HG03432 (cell line): ENCODE measurements around the gene ARFRP1.
"Not testable (repeated sequence)": the region's sequence is repeated elsewhere in the genome, so short reads cannot be mapped to it uniquely, and the experiment has no call there.

ENCODE experiments used
- ATAC-seq: cut with Tn5 transposase; IDR thresholded peaks from one replicate; pipeline ENCODE4 v1.9.1; 2021; ENCODE audit warnings: mild to moderate bottlenecking, moderate library complexity; ENCODE audit not compliant: unreplicated experiment

The ARFRP1 gene

DNA sequence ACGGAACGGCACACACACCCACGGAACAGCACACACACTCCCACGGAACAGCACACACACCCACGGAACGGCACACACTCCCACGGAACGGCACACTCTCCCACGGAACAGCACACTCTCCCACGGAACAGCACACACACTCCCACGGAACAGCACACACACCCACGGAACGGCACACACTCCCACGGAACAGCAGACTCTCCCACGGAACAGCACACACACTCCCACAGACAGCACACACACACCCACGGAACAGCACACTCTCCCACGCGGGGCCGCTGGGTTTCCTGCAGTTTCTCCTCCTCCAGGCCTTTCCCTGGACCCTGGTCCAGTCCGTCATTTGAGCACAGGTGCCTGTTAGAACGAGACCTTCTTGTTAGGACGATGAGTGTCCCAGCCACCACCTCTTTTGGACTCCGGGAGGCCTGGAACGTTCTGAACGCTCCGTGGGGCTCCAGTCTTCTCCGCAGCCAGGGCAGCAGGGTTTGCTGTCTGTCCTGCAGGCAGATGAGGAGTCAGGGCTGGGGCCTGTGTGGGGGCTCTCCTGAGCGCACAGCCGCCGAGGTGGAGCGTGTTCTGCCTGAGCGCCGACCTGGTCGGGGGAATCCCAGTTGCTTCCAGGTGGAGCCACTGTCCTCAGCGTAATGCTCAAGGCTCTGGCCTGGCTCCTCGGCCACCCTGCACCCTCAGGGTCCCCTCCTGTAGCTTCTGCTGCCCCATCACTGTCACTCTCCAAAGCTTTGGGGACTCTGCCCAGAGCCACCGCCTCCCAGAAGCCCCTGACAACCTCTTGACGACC is 28.9 kb downstream of the ARFRP1 start:
- no peak for ATAC-seq

DNA sequence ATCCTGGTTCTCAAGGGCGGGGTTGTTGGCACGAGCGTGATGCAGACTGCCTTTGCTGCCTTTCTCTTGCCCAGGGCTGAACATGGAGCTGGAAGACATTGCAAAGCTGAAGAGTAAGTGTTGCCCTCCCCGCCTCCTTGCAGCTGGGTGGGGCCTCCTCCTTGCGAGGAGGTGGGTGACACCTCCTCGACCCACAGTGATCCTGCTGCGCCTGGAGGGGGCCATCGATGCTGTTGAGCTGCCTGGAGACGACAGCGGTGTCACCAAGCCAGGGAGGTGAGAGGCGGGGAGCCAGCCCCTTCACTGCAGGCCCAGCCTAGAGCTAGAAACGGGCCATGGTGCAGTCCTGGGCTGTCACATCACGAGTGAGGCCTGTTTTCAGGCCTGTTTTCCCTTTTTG is 29.7 kb downstream of the ARFRP1 start:
- no peak for ATAC-seq

DNA sequence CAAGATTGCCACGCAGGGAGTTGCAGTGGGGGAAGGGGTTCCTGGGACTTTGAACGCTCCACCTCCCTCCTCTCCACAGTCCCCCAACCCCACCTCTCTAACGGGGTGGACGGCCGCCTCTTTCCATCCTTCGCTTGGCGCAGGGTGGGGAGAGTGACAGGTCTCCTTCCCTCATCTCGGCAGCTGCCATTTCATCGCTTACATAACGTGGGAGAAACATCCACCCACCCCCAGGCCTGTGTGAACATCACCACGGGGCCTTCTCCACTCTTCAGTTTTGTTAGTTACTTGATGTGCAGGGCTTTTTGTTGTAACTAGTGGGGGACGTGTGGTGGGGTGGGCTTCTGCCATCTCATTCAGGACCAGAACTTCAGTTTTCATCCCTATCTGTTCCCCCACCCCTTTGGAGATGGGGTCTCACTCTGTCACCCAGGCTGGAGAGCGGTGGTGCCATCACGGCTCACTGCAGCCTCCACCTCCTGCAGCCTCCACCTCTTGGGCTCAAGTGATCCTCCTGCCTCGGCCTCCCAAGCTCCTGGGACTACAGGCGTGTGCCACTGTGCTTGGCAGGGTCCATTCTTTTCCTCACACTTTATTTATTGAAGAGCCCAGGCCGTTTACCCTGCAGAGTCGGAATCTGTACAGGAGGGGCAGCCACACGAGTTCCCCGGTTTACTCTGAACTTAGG is 32.0 kb downstream of the ARFRP1 start:
- no peak for ATAC-seq

DNA sequence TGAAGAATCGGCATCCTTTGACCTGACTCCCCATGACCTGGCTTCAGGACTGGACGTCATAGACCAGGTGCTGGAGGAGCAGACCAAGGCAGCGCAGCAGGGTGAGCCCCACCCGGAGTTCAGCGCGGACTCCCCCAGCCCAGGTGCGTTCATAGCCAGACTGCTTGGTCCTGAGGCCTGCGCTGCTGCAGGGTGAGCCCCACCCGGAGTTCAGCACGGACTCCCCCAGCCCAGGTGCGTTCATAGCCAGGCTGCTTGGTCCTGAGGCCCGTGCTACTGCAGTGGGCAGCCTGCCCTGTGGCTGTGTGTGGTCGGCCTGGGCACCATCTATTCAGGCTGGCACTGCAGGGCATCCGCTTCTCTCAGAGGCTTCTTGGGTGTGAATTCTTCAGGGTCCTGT is 33.8 kb downstream of the ARFRP1 start:
- ATAC-seq = no peak

DNA sequence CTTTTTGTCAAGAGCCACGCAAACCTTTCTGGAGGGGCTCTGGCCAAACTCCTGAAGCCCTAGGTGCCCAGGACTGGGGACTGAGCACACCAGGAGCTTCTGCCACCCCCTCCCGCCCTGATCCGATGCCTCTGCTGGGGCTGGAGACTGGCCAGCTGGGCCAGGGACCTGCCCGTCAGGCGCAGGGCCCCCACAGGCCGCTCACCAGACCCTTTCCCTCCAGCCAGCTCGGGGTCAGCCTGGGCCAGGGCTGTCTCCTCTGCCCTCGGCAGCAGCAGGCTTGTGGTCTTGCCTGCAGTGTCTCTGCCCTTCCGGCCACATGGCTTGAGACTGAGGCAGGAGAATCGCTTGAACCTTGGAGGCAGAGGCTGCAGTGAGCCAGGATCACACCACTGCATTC is 35.1 kb downstream of the ARFRP1 start:
- ATAC-seq = no peak

DNA sequence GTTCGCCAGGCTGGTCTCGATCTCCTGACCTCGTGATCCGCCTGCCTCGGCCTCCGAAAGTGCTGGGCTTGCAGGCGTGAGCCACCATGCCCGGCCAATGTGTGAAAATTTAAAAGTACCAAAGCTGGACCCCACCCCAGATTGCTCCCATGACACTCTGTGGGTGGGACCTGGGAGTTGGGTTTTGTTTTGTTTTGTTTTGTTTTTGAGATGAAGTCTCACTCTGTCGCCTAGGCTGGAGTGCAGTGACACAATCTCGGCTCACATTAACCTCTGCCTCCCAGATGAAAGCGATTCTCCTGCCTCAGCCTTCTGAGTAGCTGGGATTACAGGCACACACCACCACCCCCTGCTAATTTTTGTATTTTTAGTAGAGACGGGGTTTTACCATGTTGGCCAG is 36.1 kb downstream of the ARFRP1 start:
- not testable (repeated sequence) for ATAC-seq

DNA sequence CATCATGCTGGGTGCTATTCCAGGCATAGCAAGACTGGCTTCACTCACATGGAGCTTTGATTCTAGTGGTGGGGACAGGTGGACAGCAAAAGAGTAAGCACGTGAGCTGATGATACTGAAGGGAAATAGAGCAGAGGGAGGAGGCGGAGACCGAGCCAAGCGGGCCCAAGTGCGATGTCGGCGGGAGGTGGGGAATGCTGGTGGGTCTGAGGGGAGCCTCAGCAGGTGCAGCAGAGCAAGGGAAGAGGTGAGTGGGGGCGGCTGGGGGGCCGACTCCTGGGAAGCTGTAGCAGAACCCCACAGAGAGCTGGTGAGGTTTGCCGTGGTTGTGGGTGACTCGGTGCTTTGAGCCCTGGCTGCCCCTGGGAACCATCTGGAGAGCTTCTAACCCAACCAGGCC is 39.4 kb downstream of the ARFRP1 start:
- ATAC-seq = no peak

DNA sequence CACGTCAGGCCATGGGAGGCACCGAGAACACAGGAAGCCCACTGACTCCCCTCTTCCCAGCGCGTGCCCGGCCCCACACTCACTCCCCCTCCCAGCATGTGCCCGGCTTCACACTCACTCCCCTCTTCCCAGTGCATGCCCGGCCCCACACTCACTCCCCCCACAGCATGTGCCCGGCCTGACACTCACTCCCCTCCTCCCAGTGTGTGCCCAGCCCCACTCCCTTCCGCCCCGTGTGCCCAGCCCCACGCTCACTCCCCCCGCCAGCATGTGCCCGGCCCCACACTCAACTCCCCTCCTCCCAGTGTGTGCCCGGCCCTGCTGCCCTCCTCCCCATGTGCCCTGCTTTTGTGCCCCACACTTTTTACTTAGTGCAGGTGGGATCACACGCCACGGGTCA is 39.9 kb downstream of the ARFRP1 start:
- ATAC-seq = no peak

DNA sequence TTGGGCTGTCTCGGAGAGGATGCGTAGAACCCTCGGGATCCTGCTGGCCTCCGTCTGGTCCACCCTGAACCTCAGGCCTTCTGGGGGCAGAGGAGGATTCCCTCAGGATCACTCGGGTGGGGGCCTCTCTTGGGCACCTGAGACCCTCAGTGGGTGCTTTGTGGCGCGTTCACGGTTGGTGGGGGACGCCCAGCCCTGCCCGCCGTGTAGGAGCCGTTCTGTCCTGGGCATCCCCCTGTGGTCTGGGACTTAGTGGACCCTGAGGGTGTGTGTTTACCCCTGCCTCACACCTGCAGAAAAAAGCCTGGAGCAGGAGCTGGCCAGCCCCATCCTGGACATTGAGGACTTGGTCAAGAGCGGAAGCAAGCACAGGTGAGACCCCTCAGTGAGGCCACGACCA is 42.1 kb downstream of the ARFRP1 start:
- ATAC-seq = no peak

DNA sequence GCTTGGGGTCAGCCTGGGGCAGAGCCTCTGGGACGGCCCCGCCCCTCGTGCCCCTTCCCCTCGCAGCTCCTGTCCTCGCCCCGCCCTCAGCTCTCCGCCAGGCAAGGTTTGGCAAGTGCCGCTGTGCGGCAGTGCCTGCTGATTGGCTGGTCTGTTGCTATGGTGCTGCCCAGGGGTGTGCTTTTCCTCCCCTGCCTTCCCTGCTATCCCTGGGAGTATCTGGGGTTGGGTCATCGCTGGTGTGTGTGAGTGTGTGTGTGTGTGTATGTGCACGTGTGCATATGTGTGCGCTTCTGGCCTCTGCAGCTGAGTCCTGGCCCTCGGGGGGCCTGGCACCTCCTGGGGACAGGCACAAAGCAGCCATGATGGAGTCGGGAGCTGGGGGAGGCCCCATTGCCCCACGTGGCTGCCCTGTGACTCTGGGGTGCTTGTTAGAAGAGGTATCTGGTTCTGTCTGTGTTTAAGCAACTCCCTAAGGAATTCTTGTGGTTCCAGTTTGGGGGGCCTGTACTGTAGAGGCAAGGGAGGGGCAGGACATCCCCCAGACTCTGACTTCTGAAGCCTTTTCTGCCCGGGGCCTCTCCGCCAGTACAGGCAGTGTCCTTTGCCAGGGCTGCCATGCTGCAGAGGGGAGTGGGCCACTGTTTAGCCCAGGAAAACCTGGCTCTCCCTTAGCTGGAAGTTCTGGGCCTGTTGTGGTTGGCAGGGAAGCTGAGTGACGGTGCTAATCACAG is 42.7 kb downstream of the ARFRP1 start:
- ATAC-seq = no peak

DNA sequence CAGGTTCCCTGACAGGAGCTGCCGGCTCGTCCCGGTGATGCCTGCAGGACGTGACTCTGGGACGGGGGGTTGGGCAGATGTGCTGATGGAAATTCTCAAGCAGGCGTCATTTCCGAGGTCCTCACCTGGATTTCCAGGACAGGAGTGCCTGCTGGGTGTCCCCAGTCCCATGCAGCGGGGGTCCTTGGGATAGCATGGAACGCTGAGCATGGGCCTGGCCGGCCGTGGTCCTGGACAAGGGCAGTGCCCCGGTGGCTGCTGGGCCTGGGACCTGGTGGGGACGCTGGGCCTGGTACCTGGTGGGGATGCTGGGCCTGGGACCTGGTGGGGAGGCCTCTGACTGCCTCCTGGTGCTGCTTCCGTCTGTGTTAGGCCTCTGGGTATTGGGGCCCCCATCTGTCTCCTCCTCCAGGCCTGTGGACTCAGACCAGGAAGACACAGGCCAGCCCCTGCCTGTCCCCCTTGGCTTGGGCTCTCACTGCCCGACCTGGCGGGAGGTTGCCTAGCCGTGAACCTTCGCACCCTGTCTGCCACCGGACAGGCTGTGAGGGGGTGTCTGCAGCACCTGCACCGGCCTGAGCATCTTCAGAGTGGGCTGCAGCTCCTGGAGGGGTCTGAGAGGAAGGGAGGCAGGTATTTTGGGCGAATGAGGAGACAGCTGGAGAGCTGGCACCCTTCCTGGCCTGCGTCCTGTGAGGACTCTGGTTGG is 43.5 kb downstream of the ARFRP1 start:
- ATAC-seq = no peak

DNA sequence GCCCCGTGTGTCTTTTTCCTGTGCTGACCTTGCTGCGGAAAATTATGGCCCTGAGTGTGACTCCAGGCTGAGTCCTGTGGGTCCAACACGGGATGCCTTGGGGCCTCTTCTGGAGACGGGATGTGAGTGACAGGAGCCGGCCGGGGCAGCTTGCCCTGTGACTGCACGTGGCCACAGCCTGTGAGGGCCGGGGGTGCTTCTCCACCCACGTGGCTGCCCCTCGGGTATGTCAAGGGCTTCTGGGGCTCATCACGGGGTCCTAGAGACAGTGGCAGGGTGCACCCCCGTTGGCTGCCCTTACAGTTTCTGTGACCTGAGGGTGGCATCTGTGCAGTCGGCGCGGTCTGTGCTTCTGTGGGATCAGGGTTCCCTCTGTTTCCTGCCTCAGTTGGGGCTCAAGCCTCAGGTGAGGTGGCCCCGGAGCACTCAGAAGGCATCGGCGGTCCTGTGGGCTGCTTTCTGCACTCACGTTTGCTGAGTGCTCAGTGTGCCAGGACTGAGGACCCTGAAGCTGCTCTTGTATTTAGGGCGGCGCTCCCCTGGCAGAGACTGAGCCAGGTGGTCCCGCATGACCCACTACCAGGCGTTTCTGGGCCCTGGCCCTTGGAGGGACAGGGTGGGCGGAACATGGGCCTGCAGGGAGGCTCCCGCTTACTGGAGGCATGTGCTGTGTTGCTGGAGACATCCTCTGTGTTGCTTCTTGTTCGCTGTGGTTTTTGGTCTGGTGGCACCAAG is 44.3 kb downstream of the ARFRP1 start:
- ATAC-seq = no peak

DNA sequence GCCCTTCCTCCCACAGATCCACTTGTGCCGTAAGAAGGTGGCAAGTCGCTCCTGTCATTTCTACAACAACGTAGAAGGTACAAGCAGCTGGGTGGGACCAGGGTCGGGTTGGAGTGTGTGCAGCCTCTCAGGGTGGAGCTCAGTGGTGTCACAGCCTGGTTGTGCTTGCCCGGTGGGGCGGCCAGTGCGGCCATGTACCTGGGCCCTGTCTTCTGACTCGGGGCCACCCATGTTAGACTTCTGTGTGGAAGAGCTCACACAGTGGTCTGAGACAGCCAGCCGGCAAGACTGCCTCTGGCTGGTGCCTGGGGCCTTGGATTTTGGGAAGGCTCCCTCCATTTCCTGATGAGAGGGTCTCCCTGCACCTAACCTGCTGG is 45.0 kb downstream of the ARFRP1 start:
- ATAC-seq = no peak

DNA sequence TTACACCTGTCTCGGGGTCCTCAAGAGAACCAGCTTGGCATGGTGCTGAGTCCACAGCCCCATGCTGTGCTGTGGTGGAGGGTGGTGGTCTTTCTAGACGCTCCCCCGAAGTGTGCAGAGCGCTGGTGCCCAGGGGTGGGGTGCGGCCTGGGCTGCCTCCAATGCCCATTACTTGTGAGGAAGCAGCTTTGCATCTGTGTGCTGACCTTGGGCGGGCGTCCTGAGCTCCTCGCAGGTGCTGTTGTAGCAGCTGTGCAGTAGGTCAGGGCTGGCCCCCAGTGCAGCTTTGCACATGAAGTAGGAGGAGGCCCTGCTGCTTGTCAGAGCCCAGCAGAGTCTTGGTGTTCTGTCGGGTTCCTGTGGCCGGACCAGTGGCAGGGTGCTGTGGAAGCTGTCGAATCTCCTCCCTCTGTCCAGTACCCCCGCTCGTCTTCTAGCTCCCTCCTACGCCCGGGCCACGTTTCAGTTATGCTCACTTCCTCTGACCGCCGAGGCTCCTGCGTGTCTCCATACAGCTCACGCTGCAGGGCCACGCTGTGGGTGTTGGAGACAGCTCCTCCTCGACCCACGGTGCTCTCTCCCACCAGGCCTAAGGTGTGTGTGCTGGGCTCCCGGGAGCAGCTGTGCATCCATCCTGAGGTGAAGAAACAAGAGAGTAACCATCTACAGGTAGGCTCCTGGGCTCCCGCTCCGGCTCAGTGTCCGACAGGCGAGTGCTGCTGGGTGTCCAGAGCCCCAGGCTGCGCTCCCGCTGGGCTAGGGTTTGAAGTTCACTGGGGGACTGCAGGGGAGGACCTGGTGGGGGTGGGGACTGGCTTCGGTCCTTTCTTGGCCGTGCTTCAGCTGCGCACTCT is 45.6 kb downstream of the ARFRP1 start:
- ATAC-seq = no peak

DNA sequence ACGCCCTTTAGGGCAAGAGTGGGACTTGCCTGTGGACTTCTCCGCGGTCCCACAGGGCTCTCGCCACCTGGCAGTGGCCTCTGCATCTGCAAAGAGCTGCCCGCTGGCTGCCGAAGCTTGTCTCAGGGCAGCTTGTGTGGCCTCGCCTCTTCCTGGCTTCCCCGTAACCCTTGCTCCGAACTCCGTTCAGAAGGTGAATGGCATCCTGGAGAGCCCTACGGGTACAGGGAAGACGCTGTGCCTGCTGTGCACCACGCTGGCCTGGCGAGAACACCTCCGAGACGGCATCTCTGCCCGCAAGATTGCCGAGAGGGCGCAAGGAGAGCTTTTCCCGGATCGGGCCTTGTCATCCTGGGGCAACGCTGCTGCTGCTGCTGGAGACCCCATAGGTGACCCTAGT is 46.7 kb downstream of the ARFRP1 start:
- no peak for ATAC-seq

DNA sequence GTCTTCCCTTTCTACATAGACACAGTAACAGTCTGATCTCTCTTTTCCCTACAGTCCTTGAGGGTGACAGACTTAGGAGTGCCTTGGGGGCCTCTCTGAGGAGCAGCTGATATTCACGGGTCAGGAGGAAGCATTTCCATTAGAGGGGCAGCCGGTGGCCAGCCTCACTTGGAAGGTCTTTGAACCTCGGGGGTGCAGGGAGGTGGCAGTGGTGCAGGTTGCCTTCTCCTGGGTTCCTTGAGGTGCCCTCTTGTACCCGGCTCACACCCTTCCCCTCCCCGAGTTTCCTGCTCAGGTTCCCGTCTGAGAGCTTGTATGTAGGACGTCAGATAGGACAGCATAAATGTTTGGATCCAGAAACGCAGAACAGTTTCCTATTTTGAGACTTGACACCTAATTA is 47.2 kb downstream of the ARFRP1 start:
- ATAC-seq = no peak

DNA sequence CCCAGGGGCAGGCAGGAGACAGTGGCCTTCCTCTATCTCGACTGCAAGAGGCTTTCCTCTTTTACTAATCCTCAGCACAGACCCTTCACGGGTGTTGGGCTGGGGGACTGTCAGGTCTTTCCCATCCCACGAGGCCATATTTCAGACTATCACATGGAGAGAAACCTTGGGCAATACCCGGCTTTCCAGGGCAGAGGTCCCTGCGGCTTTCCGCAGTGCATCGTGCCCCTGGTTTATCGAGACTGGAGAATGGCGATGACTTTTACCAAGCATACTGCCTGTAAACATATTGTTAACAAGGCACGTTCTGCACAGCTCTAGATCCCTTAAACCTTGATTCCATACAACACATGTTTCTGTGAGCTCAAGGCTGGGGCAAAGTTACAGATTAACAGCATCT is 47.6 kb downstream of the ARFRP1 start:
- not testable (repeated sequence) for ATAC-seq

DNA sequence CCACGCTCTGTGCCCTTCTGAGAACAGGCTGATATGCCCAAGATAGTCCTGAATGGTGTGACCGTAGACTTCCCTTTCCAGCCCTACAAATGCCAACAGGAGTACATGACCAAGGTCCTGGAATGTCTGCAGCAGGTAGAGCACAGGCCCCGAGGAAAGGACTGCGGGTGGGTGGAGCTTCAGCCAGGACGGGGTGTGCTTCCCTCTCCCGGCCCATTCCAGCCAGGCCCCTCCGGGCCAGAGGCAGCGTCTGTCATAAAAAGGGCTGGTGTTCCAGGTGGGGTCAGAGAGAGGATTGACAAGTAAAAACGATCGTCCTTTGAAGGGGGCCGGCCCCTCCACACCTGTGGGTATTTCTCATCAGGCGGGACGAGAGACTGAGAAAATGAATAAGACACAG is 48.4 kb downstream of the ARFRP1 start:
- ATAC-seq = no peak

DNA sequence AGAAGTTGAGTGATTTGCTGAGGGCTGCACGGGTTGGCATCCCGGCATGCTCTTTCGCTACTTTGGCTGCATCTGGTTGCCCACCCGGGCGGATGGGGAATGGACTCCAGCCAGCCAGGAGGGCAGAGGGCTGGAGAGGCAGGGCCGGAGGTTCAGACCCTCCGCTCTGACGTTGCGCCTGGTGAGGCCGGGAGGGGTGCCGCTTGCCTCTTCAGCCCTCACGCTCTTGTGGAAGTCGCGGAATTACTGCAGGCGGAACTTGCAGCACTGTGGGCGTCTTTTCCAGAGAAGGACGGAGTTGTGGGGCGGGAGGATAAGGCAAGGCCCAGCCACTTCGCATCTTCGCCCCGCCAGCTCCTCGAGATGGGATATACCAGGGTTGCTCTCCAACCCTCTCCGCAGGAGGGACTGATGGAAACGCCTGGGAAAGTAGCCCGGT is 49.0 kb downstream of the ARFRP1 start:
- peak; percentile 18 for ATAC-seq
